Caco-2 (cell line): Measurements from ENCODE around the gene DNASE1. TPM values are rescaled to one million over a fixed set of nuclear protein-coding genes. Genes with fewer than 3 reads are reported as not detected.

Source experiments
- BruUV-seq: library from RNA; stranded (reverse); fragments of 400-500 nt; replicated peaks from 2 replicates; lab custom pipeline; 2021; lab: Mats Ljungman, UMichigan
- CTCF ChIA-PET: fragments of 300-600 bp; sonication (Branson Sonifier 250); formaldehyde crosslinking; loops from one replicate; lab custom pipeline; 2022; ENCODE audit warnings: antibody characterized with exemption; lab: Charles Lee
- POLR2A ChIA-PET: fragments of 300-600 bp; sonication (Branson Sonifier 250); formaldehyde crosslinking; loops from one replicate; lab custom pipeline; 2022; ENCODE audit warnings: antibody characterized with exemption; lab: Charles Lee
- DNase-seq, 2 experiments: peaks; one replicate each; pipeline versions ENCODE4 v3.0.0 to v3.0.0-alpha.2; 2020 to 2022
- H3K27me3 ChIP-seq: replicated peaks from 2 replicates; pipeline ENCODE4 v1.6.0; 2011; ENCODE audit warnings: low read length; ENCODE audit not compliant: control insufficient read depth, insufficient read depth
- H3K36me3 ChIP-seq: 2 replicates; pipeline ENCODE4 v1.5.1; 2011; ENCODE audit warnings: low read length; ENCODE audit not compliant: control insufficient read depth, insufficient read depth
- H3K4me1 ChIP-seq: fragments of 250-450 bp; sonication (Bioruptor Pico); 2 replicates; pipeline ENCODE4 v1.5.1; 2020; ENCODE audit warnings: mild to moderate bottlenecking
- H3K4me3 ChIP-seq: 2 replicates; pipeline ENCODE4 v1.5.1; 2011; ENCODE audit warnings: low read depth, mild to moderate bottlenecking, control low read depth, low read length
- H3K9me3 ChIP-seq: fragments of 250-450 bp; sonication (Bioruptor Pico); 2 replicates; pipeline ENCODE4 v1.5.1; 2020; ENCODE audit warnings: mild to moderate bottlenecking, moderate library complexity
- H3K27ac Mint-ChIP-seq: one replicate; pipeline ENCODE4 v1.8.0; 2022; ENCODE audit warnings: mixed read lengths; ENCODE audit not compliant: unreplicated experiment
- H3K27me3 Mint-ChIP-seq: one replicate; pipeline ENCODE4 v1.8.0; 2022; ENCODE audit warnings: mixed read lengths; ENCODE audit not compliant: insufficient read depth, unreplicated experiment
- H3K36me3 Mint-ChIP-seq: one replicate; pipeline ENCODE4 v1.8.0; 2022; ENCODE audit warnings: mild to moderate bottlenecking, mixed read lengths; ENCODE audit not compliant: insufficient read depth, unreplicated experiment
- H3K4me1 Mint-ChIP-seq: one replicate; pipeline ENCODE4 v1.8.0; 2022; ENCODE audit warnings: low read depth, mixed read lengths; ENCODE audit not compliant: unreplicated experiment
- H3K4me3 Mint-ChIP-seq: one replicate; pipeline ENCODE4 v1.8.0; 2022; ENCODE audit warnings: mild to moderate bottlenecking, moderate library complexity, mixed read lengths; ENCODE audit not compliant: unreplicated experiment
- H3K9me3 Mint-ChIP-seq: one replicate; pipeline ENCODE4 v1.8.0; 2022; ENCODE audit warnings: mixed read lengths; ENCODE audit not compliant: unreplicated experiment
- intact Hi-C: fragments of 100-400 bp; cut with micrococcal nuclease; formaldehyde crosslinking; loops from one replicate; pipeline ENCODE4 v1.10.0; 2022; ENCODE audit not compliant: unreplicated experiment
- total RNA-seq: library from RNA; stranded (reverse); gene quantifications from 2 replicates; pipeline ENCODE4 v1.2.3, GENCODE V29; 2022
- TF ChIP-seq, protein P1 (sequence below), 2 experiments: fragments of 200-600 bp in 1 of 2; IDR thresholded peaks; 1 replicate in 1 of 2; 2 replicates in 1 of 2; pipeline versions ENCODE4 v1.5.1 to v1.8.0; 2011 to 2022; ENCODE audit warnings: antibody characterized with exemption in 1 of 2, control low read depth in 1 of 2, inconsistent platforms in 1 of 2, low read depth in 1 of 2, low read length in 1 of 2, mild to moderate bottlenecking in 1 of 2, moderate library complexity in 1 of 2; ENCODE audit not compliant: insufficient read depth in 1 of 2, severe bottlenecking in 1 of 2, unreplicated experiment in 1 of 2

DNASE1 gene
- total RNA-seq, 1 experiment from 2014 or later, result 26.2 TPM

DNA sequence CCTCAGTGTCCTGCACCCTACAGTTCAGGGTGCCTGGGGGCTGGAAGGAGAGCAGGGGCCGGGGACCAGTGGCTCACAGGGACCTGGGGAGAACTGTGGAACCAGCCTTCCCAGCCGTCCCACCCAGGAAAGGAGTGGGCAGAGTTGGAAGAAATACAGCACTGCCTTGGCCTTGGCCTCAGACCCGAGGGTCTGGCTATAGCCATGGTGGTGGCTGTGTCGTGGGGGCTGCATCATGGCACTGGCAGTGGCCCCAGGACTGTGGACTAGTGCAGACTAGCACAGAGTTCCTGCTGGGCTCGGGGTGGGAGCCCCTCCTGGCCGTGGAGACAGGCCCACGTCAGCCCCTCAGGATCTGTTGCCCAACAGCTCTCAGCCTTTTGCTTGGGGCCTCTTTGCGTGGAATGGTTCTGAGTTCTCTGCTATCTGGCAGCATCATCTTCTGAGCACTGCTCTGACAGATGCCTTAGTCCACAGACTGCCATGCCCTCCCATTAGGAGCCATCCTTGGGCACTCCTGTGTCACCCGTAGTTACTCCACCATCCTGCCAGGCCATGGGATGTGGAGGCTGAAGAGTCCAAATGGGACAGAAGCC lies 12.6 kb upstream of the DNASE1 start:
- CTCF ChIA-PET, result interaction anchor here (1.6 kb wide), 1 partner anchor 13 kb away, joined by 11 read pairs; the partner anchor contains the start of gene DNASE1
- Histone ChIP-seq H3K4me1 (peaks cover 42% of the 10 kb centered on the region), H3K4me3 (no peak overlapping the region), H3K27me3 (no peaks in the 10 kb centered on the region), H3K9me3 (no peaks in the 10 kb centered on the region), H3K36me3 (no peaks in the 10 kb centered on the region)
- H3K9me3 Mint-ChIP-seq, result peaks cover 12% of the 10 kb centered on the region
- BruUV-seq, result no TSS peak
- TF ChIP-seq, protein P1, sequence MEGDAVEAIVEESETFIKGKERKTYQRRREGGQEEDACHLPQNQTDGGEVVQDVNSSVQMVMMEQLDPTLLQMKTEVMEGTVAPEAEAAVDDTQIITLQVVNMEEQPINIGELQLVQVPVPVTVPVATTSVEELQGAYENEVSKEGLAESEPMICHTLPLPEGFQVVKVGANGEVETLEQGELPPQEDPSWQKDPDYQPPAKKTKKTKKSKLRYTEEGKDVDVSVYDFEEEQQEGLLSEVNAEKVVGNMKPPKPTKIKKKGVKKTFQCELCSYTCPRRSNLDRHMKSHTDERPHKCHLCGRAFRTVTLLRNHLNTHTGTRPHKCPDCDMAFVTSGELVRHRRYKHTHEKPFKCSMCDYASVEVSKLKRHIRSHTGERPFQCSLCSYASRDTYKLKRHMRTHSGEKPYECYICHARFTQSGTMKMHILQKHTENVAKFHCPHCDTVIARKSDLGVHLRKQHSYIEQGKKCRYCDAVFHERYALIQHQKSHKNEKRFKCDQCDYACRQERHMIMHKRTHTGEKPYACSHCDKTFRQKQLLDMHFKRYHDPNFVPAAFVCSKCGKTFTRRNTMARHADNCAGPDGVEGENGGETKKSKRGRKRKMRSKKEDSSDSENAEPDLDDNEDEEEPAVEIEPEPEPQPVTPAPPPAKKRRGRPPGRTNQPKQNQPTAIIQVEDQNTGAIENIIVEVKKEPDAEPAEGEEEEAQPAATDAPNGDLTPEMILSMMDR (IDR thresholded peaks at IDR 0.05; ENCODE audit: insufficient read depth in 1 of 2, low read depth in 1 of 2, low read length in 1 of 2, severe bottlenecking in 1 of 2, unreplicated experiment in 1 of 2), result no peak
- POLR2A ChIA-PET, result no interaction called here
- no peaks in the 10 kb centered on the region for H3K27me3 Mint-ChIP-seq
- H3K4me1 Mint-ChIP-seq, result peaks cover 41% of the 10 kb centered on the region
- intact Hi-C loops, result no loop called here
- peak overlapping the region; percentile 58 for H3K27ac Mint-ChIP-seq
- peaks cover 18% of the 10 kb centered on the region for H3K36me3 Mint-ChIP-seq
- no peak for DNase-seq
- H3K4me3 Mint-ChIP-seq, result no peak overlapping the region

DNA sequence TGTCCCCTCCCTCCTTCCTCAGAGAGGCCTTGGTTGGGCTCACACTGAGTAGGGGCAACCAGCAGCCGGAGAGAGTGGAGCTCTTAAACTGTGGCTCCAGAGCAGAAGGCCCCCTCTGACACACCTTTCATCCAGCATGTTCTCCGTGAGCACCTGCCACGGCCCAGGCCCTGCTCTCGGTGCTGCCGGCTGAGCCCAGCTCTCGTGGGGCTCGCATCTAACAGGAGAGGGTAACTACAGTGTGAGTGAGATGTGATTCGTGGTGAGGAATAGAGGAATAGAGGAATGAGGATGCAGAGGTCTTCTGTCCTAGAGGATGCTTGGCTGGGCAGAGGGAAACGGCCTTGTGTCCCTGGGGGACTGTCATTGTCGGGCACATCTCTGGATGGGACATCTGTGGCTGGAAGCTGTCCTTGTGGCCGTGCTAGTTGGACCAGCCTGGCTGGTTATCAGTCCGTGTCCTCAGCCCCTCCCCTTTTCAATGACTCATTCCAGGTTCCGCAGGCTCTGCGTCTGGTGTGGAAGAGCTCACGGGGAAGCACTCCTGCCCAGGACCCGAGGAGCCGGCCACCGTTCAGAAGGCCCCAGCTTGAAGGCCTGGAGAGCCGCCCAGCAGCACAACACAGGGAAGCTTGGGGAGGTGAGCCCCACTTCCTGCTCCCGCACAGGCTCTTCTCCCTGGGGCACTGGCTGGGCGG lies 11.9 kb upstream of the DNASE1 start:
- peak; percentile 72 to 75 for DNase-seq
- Histone ChIP-seq H3K36me3 (no peaks in the 10 kb centered on the region), H3K9me3 (no peaks in the 10 kb centered on the region), H3K4me1 (peaks cover 43% of the 10 kb centered on the region), H3K27me3 (no peaks in the 10 kb centered on the region), H3K4me3 (no peak overlapping the region)
- ChIA-PET CTCF (interaction anchor here (1.6 kb wide), 1 partner anchor 12 kb away, joined by 11 read pairs; the partner anchor contains the start of gene DNASE1), POLR2A (interaction anchor here (0.6 kb wide), 1 partner anchor 200 kb away, joined by 5 read pairs; no protein-coding TSS in a partner anchor)
- peaks cover 36% of the 10 kb centered on the region for H3K4me1 Mint-ChIP-seq
- TF ChIP-seq, protein P1 (IDR thresholded peaks at IDR 0.05; ENCODE audit: insufficient read depth in 1 of 2, low read depth in 1 of 2, low read length in 1 of 2, severe bottlenecking in 1 of 2, unreplicated experiment in 1 of 2), result no peak
- H3K36me3 Mint-ChIP-seq, result peaks cover 18% of the 10 kb centered on the region
- no peaks in the 10 kb centered on the region for H3K27me3 Mint-ChIP-seq
- no TSS peak for BruUV-seq
- intact Hi-C loops, result no loop called here
- peak overlapping the region; percentile 58 for H3K27ac Mint-ChIP-seq
- peaks cover 12% of the 10 kb centered on the region for H3K9me3 Mint-ChIP-seq
- H3K4me3 Mint-ChIP-seq, result peak overlapping the region; percentile 41

DNA sequence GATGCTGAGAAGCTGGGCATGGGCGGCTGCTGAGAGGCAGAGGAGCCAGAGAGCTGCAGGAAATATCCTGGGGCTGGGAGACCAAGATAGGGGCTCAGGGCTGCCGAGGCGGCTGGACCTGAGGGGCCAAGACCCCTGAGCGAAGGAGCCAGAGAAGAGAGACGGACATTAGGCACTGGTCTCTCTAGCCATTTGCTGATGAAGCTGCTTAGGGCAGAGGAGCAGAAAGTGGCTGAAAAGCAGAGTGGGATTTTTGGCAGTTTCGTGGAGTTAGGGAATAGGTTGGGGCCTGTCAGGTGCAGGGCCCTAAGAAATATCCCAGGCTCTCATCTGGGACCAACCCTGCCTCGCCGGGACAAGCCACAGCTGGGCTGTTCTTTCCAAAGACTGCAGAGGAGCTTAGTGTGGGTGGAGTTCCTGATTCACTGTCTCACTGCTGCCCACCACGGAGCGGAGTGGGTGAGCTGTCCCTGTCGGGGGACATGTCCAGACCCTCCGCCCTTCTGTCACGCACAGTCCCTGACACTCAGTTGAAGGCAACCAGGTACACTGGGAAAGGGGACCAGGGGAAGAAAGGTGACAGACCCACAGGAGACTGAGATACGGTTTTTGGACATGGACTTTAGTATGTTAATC lies 11.3 kb upstream of the DNASE1 start:
- DNase-seq, result no peak
- Histone ChIP-seq H3K36me3 (peaks cover 1% of the 10 kb centered on the region; the same call in 1 of the 2 replicates), H3K9me3 (no peaks in the 10 kb centered on the region), H3K4me3 (no peak overlapping the region), H3K4me1 (peaks cover 39% of the 10 kb centered on the region), H3K27me3 (no peaks in the 10 kb centered on the region)
- peaks cover 12% of the 10 kb centered on the region for H3K9me3 Mint-ChIP-seq
- intact Hi-C loops, result no loop called here
- peaks cover 18% of the 10 kb centered on the region for H3K36me3 Mint-ChIP-seq
- POLR2A ChIA-PET, result interaction anchor here (0.6 kb wide), 1 partner anchor 201 kb away, joined by 5 read pairs; no protein-coding TSS in a partner anchor
- H3K4me1 Mint-ChIP-seq, result peaks cover 30% of the 10 kb centered on the region
- TSS peak; percentile 41 for BruUV-seq
- TF ChIP-seq, protein P1 (IDR thresholded peaks at IDR 0.05; ENCODE audit: insufficient read depth in 1 of 2, low read depth in 1 of 2, low read length in 1 of 2, severe bottlenecking in 1 of 2, unreplicated experiment in 1 of 2), result no peak
- no peaks in the 10 kb centered on the region for H3K27me3 Mint-ChIP-seq
- H3K4me3 Mint-ChIP-seq, result peak overlapping the region; percentile 41
- peak overlapping the region; percentile 58 for H3K27ac Mint-ChIP-seq
- CTCF ChIA-PET, result interaction anchor here (1.6 kb wide), 1 partner anchor 11 kb away, joined by 11 read pairs; the partner anchor contains the start of gene DNASE1
